ENCODE measurements around the gene CAPN2.

DNA sequence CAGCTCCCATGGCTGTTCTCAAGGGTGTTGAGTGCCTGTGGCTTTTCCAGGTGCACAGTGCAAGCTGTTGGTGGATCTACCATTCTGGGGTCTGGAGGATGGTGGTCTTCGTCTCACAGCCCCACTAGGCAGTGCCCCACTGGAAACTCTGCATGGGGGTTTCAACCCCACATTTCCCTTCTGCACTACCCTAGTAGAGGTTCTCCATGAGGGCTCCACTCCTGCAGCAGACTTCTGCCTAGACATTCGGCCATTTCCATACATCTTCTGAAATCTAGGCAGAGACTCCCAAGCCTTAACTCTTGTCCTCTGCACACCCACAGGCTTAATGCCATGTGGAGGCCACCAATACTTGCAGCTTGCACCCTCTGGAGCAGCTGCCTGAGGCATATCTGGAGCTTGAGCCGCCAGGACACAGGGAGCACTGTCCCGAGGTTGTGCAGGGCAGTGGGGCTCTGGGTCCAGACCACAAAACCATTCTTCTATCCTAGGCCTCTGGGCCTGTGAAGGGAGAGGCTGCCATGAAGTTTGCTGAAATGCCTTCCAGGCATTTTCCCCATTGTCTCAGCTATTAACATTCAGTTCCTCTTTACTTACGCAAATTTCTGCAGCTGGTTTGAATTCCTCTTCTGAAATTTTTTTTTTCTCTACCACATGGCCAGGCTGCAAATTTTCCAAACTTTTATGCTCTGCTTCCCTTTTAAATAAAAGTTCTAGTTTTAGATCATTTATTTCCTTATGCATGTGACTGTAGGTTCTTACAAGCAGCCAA lies 38.0 kb upstream of the CAPN2 start:
- TF ChIP-seq, protein P1, sequence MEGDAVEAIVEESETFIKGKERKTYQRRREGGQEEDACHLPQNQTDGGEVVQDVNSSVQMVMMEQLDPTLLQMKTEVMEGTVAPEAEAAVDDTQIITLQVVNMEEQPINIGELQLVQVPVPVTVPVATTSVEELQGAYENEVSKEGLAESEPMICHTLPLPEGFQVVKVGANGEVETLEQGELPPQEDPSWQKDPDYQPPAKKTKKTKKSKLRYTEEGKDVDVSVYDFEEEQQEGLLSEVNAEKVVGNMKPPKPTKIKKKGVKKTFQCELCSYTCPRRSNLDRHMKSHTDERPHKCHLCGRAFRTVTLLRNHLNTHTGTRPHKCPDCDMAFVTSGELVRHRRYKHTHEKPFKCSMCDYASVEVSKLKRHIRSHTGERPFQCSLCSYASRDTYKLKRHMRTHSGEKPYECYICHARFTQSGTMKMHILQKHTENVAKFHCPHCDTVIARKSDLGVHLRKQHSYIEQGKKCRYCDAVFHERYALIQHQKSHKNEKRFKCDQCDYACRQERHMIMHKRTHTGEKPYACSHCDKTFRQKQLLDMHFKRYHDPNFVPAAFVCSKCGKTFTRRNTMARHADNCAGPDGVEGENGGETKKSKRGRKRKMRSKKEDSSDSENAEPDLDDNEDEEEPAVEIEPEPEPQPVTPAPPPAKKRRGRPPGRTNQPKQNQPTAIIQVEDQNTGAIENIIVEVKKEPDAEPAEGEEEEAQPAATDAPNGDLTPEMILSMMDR (IDR thresholded peaks at IDR 0.05) = no peak
- TF ChIP-seq POLR2AphosphoS5 (IDR thresholded peaks at IDR 0.05) (no peak), POLR2A (IDR thresholded peaks at IDR 0.05) (no peak)

Data from prostate gland (tissue), 2 donors.